Adrenal gland (tissue), 5 donors: ENCODE results near the gene PCGF3.

Experiments
- CTCF ChIP-seq, 6 experiments: fragments of 450-650 bp in 4 of 6; fragments of 200-600 bp in 2 of 6; sonication (generic) in 1 of 6; IDR thresholded peaks; 1 replicate in 5 of 6; 2 replicates in 1 of 6; pipeline versions ENCODE4 v1.5.1 to v1.8.0; 2016 to 2021; ENCODE audit warnings: antibody characterized with exemption in 6 of 6, mild to moderate bottlenecking in 2 of 6, moderate library complexity in 1 of 6
- POLR2A ChIP-seq, 2 donors: fragments of 450-650 bp; IDR thresholded peaks; one replicate each; pipeline ENCODE4 v1.6.1; 2017; ENCODE audit warnings: antibody characterized with exemption in 2 of 2, mild to moderate bottlenecking in 2 of 2, moderate library complexity in 1 of 2
- donor health status: DM: no; HTN: no; CAD: no.

- no peak for TF ChIP-seq CTCF (IDR thresholded peaks at IDR 0.05)
- TF ChIP-seq POLR2A (IDR thresholded peaks at IDR 0.05) = no peak
These were observed 22.3 kb upstream of the PCGF3 start for GRCh38 chr4:683247-683897.
